Thoracic aorta (tissue), 2 donors: ENCODE measurements around the gene SAE1. TPM values are rescaled to one million over a fixed set of nuclear protein-coding genes. Genes with fewer than 3 reads are reported as not detected.

Source experiments
- ATAC-seq: fragments of 150-250 bp; one replicate; pipeline ENCODE4 v1.8.0; 2017; ENCODE audit warnings: low read depth; ENCODE audit not compliant: insufficient number of reproducible peaks, low FRiP score
- DNase-seq: peaks from one replicate; pipeline ENCODE4 v3.0.0-alpha.2; 2020; ENCODE audit warnings: low spot score
- H3K27ac ChIP-seq, 2 donors: fragments of 200-600 bp; sonication (generic); 1 replicate in 1 of 2; 2 replicates in 1 of 2; pipeline ENCODE4 v1.5.1; 2016; ENCODE audit warnings: mild to moderate bottlenecking in 2 of 2, moderate library complexity in 2 of 2
- H3K27me3 ChIP-seq: fragments of 200-600 bp; sonication (generic); replicated peaks from 2 replicates; pipeline ENCODE4 v1.6.0; 2016; ENCODE audit warnings: mild to moderate bottlenecking; ENCODE audit not compliant: insufficient read depth
- H3K36me3 ChIP-seq: fragments of 200-600 bp; sonication (generic); one replicate; pipeline ENCODE4 v1.5.1; 2016
- H3K4me1 ChIP-seq, 2 donors: fragments of 200-600 bp; sonication (generic); 1 replicate in 1 of 2; 2 replicates in 1 of 2; pipeline versions ENCODE4 v1.5.1 to v1.6.0; 2016; ENCODE audit warnings: low read depth in 2 of 2, mild to moderate bottlenecking in 1 of 2; ENCODE audit not compliant: control insufficient read depth in 1 of 2
- H3K4me3 ChIP-seq: fragments of 200-600 bp; sonication (generic); 2 replicates; pipeline ENCODE4 v1.5.1; 2016; ENCODE audit warnings: mild to moderate bottlenecking
- H3K9me3 ChIP-seq: fragments of 200-600 bp; sonication (generic); 2 replicates; pipeline ENCODE4 v1.5.1; 2016
- total RNA-seq, 2 donors: library from RNA; depleted of rRNA; stranded (reverse); fragments of >200 nt; gene quantifications; one replicate each; pipeline versions ENCODE4 v1.1.0 to v1.2.3, GENCODE V29; 2016
- TF ChIP-seq, protein P1 (sequence below): fragments of 200-600 bp; sonication (generic); IDR thresholded peaks from one replicate; pipeline ENCODE4 v1.5.1; 2019; ENCODE audit warnings: antibody characterized with exemption

SAE1 gene
- total RNA-seq, 2 donors from 2014 or later, result 39.3 to 50.8 TPM

DNA sequence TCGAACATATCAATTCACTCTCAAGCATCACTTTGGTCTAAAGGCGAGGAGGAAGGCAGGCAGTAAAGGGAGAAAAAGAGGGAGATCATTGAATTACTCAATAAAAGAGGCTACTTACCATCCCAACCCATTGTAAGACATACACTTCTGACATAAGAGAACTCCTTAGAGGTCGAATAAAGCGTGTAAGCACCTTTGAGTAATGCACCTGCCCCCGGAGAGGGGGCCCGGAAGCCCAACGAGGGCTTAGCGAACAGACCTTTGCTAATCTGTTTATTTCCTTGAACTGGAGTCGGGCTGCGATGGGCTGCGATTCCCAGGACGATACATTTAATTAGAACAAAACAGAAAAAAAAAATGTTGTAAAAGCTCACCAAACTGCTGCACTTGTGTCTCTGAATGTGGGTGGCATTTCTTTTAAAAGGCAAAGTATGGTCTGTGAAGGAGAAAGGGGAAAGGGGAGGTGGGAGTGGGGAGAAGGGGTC, 20.1 kb upstream of the SAE1 start:
- ATAC-seq (no peak), DNase-seq (no peak)
- TF ChIP-seq, protein P1, sequence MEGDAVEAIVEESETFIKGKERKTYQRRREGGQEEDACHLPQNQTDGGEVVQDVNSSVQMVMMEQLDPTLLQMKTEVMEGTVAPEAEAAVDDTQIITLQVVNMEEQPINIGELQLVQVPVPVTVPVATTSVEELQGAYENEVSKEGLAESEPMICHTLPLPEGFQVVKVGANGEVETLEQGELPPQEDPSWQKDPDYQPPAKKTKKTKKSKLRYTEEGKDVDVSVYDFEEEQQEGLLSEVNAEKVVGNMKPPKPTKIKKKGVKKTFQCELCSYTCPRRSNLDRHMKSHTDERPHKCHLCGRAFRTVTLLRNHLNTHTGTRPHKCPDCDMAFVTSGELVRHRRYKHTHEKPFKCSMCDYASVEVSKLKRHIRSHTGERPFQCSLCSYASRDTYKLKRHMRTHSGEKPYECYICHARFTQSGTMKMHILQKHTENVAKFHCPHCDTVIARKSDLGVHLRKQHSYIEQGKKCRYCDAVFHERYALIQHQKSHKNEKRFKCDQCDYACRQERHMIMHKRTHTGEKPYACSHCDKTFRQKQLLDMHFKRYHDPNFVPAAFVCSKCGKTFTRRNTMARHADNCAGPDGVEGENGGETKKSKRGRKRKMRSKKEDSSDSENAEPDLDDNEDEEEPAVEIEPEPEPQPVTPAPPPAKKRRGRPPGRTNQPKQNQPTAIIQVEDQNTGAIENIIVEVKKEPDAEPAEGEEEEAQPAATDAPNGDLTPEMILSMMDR, result no peak
- peak overlapping the region; percentile 98 for H3K4me3 ChIP-seq
- H3K36me3 ChIP-seq, result no peaks in the 10 kb centered on the region
- H3K27me3 ChIP-seq, result no peaks in the 10 kb centered on the region
- H3K4me1 ChIP-seq, result peaks cover 28 to 52% of the 10 kb centered on the region in 2 donors
- peak overlapping the region; percentile 100 for H3K27ac ChIP-seq
- H3K9me3 ChIP-seq, result no peaks in the 10 kb centered on the region

DNA sequence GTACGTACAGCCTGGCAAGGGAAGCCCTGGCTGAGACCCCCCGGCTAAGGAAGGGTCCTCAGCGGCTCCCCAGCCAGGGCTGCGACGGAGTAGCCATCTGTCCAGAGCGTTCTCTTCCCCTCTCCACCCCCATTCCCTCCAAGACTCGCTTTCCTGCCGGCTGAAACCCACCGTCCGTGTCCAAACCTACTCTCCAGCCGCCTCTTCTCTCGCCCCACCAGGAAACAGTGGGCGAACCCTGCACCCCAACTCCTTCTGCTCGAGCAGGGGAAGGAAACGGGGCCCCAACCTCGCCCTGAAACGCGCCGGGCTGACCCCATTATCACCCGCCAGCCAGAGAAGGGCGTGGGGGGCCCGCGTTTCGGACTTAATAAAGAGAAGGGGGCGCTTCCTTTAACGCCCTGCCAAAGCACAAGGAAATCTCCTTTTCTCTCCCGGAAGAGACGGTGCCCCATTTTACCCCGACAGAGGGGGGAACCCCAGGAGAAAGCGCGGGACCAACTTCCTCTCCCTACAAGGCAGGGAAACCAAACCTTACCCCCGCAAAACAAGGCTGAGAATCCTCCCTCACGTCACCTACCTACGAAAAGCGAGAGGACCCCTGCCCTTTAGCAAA, 19.5 kb upstream of the SAE1 start:
- H3K36me3 ChIP-seq, result no peaks in the 10 kb centered on the region
- TF ChIP-seq, protein P1, result no peak
- peak overlapping the region; percentile 100 for H3K27ac ChIP-seq
- peaks cover 26 to 49% of the 10 kb centered on the region in 2 donors for H3K4me1 ChIP-seq
- peak overlapping the region; percentile 98 for H3K4me3 ChIP-seq
- H3K9me3 ChIP-seq, result no peaks in the 10 kb centered on the region
- DNase-seq, result no peak
- no peaks in the 10 kb centered on the region for H3K27me3 ChIP-seq
- no peak for ATAC-seq

DNA sequence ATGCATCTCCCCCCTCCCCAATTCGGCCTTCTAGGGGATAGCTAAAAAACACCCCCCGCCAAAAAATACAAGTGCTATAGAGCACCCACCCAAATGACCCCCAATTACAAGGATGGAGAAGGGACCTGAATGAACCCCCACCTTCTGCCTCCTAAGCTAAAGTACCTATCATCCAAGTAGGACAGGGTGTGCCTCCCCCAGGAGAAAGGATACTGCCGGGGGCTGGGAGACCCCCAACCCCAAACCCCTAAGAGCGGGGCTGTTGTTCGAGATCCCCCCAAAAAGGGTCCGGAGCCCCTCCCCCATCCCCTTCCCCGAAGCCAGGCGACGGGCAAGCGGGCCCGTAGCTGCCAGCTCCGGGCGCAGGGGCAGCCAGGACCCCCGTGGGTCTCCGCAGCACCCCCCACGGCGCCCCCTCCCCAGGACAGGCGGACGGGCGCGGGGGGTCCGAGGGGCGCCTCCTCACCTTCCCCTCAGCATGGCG, 18.9 kb upstream of the SAE1 start:
- no peaks in the 10 kb centered on the region for H3K27me3 ChIP-seq
- no peaks in the 10 kb centered on the region for H3K36me3 ChIP-seq
- TF ChIP-seq, protein P1, result no peak
- peak overlapping the region; percentile 98 for H3K4me3 ChIP-seq
- peaks cover 21 to 43% of the 10 kb centered on the region in 2 donors for H3K4me1 ChIP-seq
- H3K9me3 ChIP-seq, result no peaks in the 10 kb centered on the region
- DNase-seq (no peak), ATAC-seq (no peak)
- peak overlapping the region; percentile 100 for H3K27ac ChIP-seq

DNA sequence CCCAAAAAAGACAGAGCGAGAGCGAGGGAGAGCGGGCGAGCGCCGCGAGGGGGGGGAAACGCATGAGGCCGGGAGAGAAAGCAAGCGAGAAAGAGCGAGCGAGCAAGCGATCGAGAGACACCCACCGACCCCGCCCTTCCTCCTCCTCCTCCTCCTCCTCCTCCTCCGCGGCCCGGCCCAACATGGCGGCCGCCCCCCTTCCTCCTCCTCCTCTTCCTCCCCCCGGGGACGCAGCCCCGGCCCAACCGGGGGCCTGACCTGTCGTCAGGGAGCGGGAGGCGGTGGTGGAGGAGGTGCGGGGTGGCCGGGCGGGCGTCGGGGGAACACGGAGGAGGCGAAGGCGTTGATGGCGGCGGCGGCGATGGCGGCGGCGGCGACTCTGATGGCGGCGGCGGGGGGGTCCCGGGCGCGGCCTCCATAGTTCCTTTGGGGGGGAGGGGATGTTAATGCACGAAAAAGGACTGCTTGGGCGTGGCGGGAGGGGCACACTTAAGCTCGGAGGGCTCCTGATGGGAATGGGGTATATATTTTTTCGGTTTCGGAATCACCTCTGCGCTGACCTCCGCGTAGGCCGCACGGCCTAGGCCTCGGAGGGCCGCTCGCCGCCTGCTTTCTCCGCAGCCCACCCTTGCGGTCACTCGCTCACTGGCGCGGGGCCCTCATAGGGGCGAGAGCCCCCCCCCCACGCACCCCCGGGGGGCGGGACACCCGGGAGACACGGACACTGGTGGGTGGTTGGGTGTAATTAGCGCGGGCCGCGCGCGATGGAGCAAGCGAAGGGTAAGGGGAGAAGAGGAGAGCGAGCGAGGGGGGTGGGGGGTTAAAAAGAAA, 18.3 kb upstream of the SAE1 start:
- DNase-seq, result no peak
- H3K36me3 ChIP-seq, result no peaks in the 10 kb centered on the region
- H3K4me1 ChIP-seq, result peaks cover 15 to 36% of the 10 kb centered on the region in 2 donors
- peak overlapping the region; percentile 98 for H3K4me3 ChIP-seq
- H3K27me3 ChIP-seq, result no peaks in the 10 kb centered on the region
- ATAC-seq, result peak; percentile 30
- no peaks in the 10 kb centered on the region for H3K9me3 ChIP-seq
- TF ChIP-seq, protein P1, result no peak
- peak overlapping the region; percentile 100 for H3K27ac ChIP-seq
